AG20443 (cell line): ENCODE measurements around the gene LCE2C.

Source experiments
- DNase-seq: peaks from one replicate; pipeline ENCODE4 v3.0.0; 2012; ENCODE audit warnings: low spot score, mixed read lengths

LCE2C gene

DNA sequence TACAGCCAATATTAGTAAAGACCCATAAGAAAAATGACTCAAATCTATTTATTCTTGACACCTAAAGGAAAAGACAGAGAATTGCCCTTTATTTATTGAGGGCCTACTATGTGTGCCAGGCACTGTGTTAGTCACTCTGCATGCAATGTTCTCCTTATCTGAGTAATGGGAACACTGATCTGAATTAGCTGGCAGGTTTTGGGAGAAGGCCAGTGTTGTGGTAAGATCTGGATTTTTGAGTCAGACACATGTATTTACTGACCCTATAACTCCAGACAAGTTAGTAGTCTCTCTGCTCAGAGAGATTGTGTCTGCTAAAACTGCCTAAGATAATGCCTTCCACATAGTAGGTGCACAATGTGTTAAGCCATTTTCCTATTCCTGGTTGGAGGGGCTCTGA is 50.2 kb downstream of the LCE2C start:
- no peak for DNase-seq
